NCI-H1417 (cell line): ENCODE data around the gene RASSF8.

ENCODE experiments used
- DNase-seq, 3 experiments: peaks; one replicate each; lab custom pipeline; 2025; lab: John Stamatoyannopoulos, UW

The RASSF8 gene

GRCh38 chr12:26125400-26126339 lies 167.2 kb downstream of the RASSF8 start:
- peak; percentile 61 to 89 (median 86) for DNase-seq

- peak; percentile 71 to 89 (median 85) for DNase-seq
Observed at GRCh38 chr12:26126340-26127284, 168.1 kb downstream of the RASSF8 start.

- no peak for DNase-seq
Observed at GRCh38 chr12:26127404-26127803, 168.9 kb downstream of the RASSF8 start.

GRCh38 chr12:26128168-26128567 lies 169.7 kb downstream of the RASSF8 start:
- DNase-seq, result no peak
